ENCODE measurements around the gene NOX3. TPM values are rescaled to one million over a fixed set of nuclear protein-coding genes. Genes with fewer than 3 reads are reported as not detected.

NOX3 gene
- total and polyA plus RNA-seq, 7 donors, result not detected

- Histone ChIP-seq H3K9me3 (no peaks in the 10 kb centered on the region), H3K4me1 (peaks cover 9% of the 10 kb centered on the region), H3K4me3 (no peak overlapping the region), H3K36me3 (ENCODE audit: insufficient read depth in 1 of 2, low read depth in 1 of 2) (no peaks in the 10 kb centered on the region), H3K27me3 (ENCODE audit: insufficient read depth in 3 of 3, low read length in 2 of 3) (no peaks in the 10 kb centered on the region), H3K27ac (no peak overlapping the region)
- WGBS, 3 donors, result 60 to 74% (median 74%) methylated on average over 3 of the region's 3 CpGs
- no peak for TF ChIP-seq CTCF (IDR thresholded peaks at IDR 0.05)
- no peak for DNase-seq
- intact Hi-C loops (cut with DNase I), result no loop called here
- ATAC-seq, result no peak
These were observed 41.6 kb downstream of the NOX3 start for GRCh38 chr6:155414049-155414448.

GRCh38 chr6:155412335-155412734, 43.3 kb downstream of the NOX3 start:
- Histone ChIP-seq H3K27ac (no peak overlapping the region), H3K9me3 (no peaks in the 10 kb centered on the region), H3K4me1 (peaks cover 1% of the 10 kb centered on the region), H3K4me3 (no peak overlapping the region), H3K36me3 (ENCODE audit: insufficient read depth in 1 of 2, low read depth in 1 of 2) (no peaks in the 10 kb centered on the region), H3K27me3 (ENCODE audit: insufficient read depth in 3 of 3, low read length in 2 of 3) (no peaks in the 10 kb centered on the region)
- DNase-seq (no peak), ATAC-seq (no peak)
- no peak for TF ChIP-seq CTCF (IDR thresholded peaks at IDR 0.05)
- intact Hi-C loops (cut with DNase I), result no loop called here
- 87 to 92% (median 91%) methylated on average over 1 of the region's 1 CpG for WGBS, 3 donors

DNA sequence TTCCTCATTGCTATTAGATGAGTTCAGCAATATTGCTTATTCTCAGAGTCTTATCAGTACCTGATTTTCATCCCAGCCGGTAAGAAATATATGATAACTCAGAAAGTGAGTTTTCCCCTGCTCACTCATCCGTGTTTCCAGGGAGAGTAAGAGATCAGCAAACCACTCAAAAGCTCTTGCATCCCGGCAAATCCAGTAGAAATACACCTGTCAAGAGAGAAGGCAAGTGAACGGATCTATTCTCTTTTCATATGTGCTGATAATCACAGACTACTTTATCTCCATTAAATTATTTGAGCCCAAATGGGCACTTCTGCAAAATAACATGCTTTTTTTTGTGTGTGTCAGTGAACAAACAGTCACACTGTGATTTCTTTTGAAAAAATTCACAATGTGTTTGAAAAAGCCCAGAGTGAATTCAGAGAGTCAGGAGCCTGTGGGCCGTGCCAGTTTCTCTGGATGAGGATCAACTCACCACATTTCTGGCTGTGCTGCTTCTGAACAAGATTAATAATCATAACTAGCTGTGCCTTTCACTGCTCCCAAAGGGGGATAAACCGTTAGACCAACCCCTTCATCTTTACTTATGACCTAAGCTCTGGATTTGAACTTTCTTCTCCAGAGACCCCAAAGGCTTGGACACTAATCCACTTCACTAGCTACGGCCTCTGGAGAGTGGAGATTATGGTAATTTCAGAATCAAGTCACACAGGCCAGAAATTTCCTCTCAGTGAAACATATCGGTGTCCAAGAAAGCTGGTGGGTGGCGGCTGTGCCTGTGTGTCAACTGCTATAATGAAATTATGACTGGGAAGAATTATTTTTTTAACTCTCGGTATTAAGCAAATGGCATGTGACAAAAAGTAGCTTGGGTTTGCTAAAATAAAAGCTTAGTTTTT, 44.2 kb downstream of the NOX3 start:
- Histone ChIP-seq H3K27me3 (ENCODE audit: insufficient read depth in 3 of 3, low read length in 2 of 3) (no peaks in the 10 kb centered on the region), H3K4me3 (no peak overlapping the region), H3K36me3 (ENCODE audit: insufficient read depth in 1 of 2, low read depth in 1 of 2) (no peaks in the 10 kb centered on the region), H3K27ac (no peak overlapping the region), H3K4me1 (no peaks in the 10 kb centered on the region), H3K9me3 (no peaks in the 10 kb centered on the region)
- ATAC-seq (no peak), DNase-seq (no peak)
- 32 to 39% (median 37%) methylated on average over 10 of the region's 10 CpGs for WGBS, 3 donors
- intact Hi-C loops (cut with DNase I), result no loop called here
- no peak for TF ChIP-seq CTCF (IDR thresholded peaks at IDR 0.05)

- ATAC-seq, result no peak
- WGBS, 3 donors, result 75 to 92% (median 89%) methylated on average over 4 of the region's 4 CpGs
- intact Hi-C loops (cut with DNase I), result no loop called here
- no peaks in the 10 kb centered on the region for H3K4me1 ChIP-seq
- TF ChIP-seq CTCF (IDR thresholded peaks at IDR 0.05), result no peak
- no peak for DNase-seq
- H3K27ac ChIP-seq, result no peak overlapping the region
- no peak overlapping the region for H3K4me3 ChIP-seq
- H3K9me3 ChIP-seq, result no peaks in the 10 kb centered on the region
- H3K27me3 ChIP-seq (ENCODE audit: insufficient read depth in 3 of 3, low read length in 2 of 3), result no peaks in the 10 kb centered on the region
- no peaks in the 10 kb centered on the region for H3K36me3 ChIP-seq (ENCODE audit: insufficient read depth in 1 of 2, low read depth in 1 of 2)
These were observed 46.2 kb downstream of the NOX3 start for GRCh38 chr6:155409391-155409790.
